GM12872 (cell line): ENCODE results near the gene SV2B.

Source experiments
- TF ChIP-seq, protein P1 (sequence below): IDR thresholded peaks from 3 replicates; pipeline ENCODE4 v1.5.1; 2011; ENCODE audit warnings: low read depth, mild to moderate bottlenecking, low read length, moderate library complexity; ENCODE audit not compliant: insufficient read depth

SV2B gene

DNA sequence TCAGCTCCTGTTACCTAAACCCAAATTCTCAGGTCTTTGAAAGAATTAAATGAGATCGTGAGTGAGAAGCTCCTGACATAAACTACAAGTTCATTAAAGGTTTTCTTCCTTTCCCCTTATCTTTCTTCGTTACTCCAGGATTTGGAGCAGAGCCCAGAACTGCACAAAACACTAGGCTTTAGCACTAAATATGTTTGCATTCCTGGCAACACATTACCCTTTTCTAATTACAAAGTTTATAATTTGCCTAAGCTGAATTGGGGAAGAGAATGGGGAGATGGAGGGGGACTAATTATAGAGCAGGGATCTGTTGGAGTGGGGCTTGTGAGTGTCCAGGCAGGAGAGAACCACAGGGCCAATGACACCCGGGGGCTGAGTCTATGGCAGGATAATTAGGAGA is 109.7 kb downstream of the SV2B start:
- TF ChIP-seq, protein P1, sequence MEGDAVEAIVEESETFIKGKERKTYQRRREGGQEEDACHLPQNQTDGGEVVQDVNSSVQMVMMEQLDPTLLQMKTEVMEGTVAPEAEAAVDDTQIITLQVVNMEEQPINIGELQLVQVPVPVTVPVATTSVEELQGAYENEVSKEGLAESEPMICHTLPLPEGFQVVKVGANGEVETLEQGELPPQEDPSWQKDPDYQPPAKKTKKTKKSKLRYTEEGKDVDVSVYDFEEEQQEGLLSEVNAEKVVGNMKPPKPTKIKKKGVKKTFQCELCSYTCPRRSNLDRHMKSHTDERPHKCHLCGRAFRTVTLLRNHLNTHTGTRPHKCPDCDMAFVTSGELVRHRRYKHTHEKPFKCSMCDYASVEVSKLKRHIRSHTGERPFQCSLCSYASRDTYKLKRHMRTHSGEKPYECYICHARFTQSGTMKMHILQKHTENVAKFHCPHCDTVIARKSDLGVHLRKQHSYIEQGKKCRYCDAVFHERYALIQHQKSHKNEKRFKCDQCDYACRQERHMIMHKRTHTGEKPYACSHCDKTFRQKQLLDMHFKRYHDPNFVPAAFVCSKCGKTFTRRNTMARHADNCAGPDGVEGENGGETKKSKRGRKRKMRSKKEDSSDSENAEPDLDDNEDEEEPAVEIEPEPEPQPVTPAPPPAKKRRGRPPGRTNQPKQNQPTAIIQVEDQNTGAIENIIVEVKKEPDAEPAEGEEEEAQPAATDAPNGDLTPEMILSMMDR = no peak

DNA sequence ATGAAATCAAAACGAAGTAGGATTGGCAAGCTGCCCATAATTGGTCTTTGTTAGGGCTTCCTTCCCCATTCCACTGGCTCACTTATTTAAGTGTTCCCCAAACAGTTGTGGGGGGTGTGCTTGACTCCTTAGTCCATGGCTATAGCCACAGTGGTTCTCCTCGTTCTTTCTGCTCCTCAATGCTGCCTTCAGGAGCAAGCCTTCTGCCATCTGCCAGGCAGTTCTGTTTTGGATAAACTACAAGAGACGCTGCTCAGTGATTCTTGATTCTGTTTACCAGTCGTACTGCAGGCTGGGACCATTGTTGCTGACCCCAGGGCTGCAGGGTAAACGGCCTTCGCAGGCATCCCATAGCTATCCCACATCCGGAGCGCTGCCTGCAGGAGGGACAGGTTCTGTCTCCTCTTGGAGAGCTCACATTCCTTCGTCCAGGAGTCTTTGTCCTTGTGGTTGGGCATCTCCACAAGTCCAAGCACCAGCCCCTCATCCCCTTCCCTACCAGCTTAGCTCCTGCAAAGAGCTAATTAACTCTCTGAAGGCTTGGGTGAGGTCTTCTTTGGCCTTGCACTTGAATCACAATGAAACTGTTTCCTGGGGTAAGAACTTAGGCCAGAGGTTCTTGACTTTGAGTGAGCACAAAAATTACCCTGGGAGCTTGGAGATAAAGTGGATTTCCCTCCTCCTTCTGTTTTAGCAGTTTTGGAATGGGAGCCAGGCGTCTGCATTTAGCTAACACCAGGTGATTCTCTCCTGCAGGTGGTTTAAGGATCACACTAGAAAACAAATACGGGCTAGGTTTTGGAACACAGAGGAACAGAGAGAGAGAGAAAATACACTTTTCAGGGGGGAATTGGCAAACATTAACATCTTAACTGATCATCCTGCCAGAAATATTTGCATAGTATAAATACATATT is 114.9 kb downstream of the SV2B start:
- TF ChIP-seq, protein P1 = no peak

DNA sequence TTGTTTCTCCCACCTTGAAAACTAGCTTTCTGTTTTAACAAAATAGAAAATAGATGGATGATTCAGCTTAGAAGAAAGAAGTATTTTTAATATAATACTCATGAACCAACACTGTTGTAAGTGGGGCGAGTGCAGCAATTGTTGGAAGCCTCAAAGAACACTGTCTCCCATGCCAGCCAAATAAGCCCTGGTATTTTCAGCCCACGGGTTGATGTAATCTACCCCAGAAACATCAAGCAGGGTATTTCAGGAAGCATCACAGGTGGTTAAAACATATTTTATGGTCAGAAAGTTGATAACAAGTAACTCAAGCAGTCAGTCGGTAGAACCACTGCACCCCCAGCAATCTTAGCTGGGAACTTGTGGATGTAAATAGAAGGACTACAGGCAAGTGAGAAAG is 115.9 kb downstream of the SV2B start:
- TF ChIP-seq, protein P1 = no peak

DNA sequence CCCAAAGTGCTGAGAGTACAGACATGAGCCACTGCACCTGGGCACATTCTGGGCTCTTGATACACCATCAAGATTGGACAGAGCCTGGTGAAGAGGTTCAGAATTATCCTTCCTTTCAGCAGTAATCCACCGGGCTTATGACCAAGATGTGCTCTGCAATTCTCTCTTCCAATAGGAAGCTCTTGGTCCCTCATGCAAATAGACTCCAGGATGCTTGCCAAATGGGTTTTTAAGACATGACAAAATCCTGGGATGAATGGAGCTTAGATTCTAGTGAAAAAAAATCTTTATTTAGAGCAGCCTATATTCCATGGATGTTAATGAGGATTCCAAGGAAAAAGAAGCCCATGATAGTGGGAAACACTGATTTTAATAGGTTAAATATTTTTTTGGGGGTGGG is 119.1 kb downstream of the SV2B start:
- TF ChIP-seq, protein P1 = no peak

DNA sequence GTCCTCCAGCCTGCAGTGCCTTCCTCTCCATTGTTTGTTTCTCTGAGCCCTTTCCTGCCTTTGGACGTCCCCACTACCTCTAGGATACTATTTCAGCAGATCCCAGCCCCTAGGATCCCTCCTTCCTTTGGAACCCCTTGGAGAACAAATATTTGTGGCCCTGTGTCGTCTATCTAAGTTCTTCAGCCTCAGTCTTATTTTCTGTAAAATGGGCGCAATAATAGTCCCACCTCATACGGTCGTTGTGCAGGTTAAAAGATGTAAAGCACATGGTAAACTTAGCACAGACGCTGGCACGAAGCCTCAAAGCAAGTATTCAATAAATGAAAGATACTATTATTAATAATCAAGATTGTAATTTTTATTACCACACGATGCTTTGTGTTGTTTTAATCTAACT is 122.0 kb downstream of the SV2B start:
- TF ChIP-seq, protein P1 = no peak

DNA sequence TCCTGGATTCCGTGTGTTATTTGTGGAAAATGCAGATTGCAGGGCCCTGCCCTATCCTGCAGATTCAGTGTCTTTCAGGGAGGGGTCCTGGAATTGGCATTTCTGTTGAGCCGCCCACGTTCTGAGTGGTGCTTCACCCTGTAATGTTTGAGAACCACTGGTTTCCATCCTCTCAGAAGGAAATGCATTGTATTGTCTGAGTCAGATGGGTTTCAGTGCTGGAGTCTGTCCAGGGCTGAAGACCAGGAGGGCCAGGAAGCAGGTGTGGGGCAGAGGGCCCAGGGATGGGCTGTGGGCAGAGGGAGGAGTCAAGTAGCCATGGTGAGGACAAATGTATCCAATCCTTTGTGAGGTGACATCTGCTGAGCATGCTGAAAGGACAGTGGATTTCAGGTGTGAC is 123.8 kb downstream of the SV2B start:
- TF ChIP-seq, protein P1 = no peak

DNA sequence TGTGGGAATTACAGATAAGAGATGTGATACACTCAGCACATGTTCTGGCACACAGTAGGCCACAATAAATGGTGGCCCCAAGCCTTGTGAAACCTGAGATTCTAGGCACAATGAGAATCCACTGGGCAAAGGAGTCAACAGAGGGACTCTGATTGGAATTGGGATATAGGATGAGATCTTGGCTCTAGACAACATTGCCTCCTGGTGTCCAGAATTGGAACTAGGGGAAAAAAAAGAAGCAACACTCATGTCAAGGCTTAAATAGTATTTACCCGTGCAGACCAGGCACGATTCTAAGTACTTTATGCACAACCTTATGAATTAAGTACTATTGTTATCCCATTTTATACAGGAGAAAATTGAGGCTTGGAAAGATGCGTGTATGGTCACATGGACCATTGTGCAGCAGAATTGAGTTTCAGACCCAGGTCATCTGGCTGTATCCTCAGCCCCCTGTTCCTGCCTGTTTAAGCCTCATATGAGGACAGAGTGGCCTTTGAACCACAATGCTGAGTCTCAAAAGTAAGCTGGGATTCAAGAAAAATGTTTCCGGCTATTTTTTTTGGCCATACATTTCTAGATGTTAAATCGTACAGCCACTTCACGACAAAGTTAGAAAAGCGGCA is 124.8 kb downstream of the SV2B start:
- TF ChIP-seq, protein P1 = peak; percentile 81
